HG03159 (cell line): ENCODE results near the gene CYLD.

Experiments
- ATAC-seq: cut with Tn5 transposase; IDR thresholded peaks from one replicate; pipeline ENCODE4 v1.9.1; 2021; ENCODE audit warnings: mild to moderate bottlenecking, moderate library complexity; ENCODE audit not compliant: unreplicated experiment

CYLD gene

DNA sequence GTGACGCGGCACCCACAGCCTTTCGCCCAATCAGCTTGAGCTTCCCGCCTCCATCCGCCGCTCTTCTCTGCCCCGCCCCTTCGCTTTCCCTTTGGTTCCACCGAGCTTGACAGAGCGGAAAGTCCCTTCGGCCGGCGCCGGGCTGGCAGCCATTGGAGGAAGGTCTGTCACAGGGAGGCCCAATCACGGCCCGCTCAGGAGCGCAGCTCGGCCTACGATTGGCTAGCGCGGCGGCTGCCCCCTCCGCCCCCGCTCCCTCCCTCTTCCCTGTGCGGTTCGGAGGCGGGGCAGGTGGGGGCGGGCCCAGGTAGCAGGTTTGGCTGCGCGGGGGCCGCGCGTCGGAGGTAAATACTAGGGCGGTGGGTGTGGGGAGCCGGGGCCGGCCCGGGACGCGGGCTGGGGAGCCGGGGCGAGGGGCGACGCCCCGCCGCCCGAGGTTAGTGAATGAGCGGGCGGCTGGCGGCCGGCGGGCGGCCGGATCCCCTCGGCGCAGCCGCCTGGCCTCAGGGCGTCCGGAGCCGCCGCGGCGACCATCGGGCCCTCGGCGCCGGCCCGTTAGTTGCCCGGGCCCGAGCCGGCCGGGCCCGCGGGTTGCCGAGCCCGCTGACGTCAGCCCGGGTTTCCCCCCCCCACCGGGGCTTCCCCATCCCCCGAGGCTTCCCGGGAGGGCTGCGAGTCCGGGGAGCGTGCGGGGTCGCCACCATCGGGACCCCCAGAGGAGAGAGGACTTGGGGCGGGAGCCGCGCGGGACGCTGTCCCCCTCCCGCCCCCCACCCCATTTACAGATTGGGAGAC lies at the start of gene CYLD:
CYLD (plus strand) TSS at position 306 of the 795 bp plus-strand sequence. CDS start 7,613 bp downstream, outside the sequence.
- ATAC-seq, result peak; percentile 94

DNA sequence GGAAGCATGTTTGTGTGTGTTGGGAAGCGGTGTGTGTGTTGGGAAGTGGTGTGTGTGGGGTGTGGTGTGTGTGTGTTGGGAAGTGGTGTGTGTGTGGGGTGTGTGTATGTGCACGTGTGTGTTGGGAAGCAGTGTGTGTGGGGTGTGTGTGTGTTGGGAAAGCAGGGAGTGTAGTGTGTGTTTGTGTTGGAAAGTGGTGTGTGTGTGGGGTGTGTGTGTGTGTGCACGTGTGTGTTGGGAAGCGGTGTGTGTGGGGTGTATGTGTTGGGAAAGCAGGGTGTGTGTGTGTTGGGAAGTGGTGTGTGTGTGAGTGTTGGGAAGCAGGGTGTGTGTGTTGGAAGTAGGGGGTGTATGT lies 49.3 kb upstream of the CYLD start:
- no peak for ATAC-seq

DNA sequence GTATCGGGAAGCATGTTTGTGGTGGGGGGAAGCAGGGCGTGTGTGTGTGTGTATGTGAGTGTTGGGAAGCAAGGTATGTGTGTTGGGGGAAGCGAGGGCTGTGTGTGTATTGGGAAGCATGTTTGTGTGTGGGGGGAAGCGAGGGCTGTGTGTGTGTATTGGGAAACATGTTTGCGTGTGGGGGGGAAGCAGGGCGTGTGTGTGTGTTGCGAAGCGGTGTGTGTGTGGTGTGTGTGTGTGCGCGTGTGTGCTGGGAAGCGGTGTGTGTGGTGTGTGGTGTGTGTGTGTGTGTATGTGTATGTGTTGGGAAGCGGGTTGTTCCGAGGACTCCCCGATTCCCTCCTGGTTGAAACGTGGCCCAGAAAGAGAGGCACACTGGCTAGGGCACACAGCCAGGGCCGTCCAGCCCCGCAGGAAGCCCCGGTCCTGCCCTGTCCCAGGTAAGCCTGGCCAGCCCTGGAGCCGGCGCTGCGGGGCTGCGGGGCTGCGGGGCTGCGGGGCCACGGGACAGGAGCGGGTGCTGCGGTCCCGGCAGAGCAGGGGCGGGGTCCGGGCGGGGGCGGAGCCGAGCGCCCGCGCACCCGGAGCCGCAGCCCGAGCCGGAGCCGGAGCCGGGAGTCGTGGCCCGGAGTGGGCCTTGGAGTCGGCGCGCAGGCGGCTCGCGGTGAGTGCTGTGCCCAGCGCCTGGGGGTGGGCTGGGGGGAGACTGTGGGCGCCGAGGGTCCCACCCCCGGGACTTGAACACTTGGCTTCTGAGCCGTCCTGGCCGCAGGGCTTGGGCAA lies 48.7 kb upstream of the CYLD start, which contains the start of gene NOD2:
NOD2 (plus strand) TSS at position 608 of the 783 bp plus-strand sequence. CDS start 5,890 bp downstream, outside the sequence.
- ATAC-seq, result no peak

DNA sequence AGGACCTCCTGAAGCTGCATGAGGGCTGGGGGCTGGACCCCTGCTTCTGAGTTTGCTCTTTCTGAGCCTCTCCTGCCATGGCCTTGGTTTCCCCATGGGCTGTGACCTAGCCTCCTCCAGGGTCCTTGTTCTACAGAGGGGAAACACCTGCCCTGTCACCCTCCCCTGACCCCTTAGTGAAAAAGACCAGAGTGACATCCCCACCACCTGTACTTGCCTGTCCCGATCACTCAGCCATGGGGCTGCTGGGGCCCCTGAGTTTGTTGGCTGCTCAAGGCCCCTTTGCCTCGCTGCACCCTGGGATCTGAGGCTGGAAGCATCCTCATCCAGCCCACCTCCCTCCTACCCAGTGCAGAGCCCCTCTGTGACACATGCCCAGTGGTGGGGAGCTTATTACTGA lies 47.7 kb upstream of the CYLD start:
- no peak for ATAC-seq

DNA sequence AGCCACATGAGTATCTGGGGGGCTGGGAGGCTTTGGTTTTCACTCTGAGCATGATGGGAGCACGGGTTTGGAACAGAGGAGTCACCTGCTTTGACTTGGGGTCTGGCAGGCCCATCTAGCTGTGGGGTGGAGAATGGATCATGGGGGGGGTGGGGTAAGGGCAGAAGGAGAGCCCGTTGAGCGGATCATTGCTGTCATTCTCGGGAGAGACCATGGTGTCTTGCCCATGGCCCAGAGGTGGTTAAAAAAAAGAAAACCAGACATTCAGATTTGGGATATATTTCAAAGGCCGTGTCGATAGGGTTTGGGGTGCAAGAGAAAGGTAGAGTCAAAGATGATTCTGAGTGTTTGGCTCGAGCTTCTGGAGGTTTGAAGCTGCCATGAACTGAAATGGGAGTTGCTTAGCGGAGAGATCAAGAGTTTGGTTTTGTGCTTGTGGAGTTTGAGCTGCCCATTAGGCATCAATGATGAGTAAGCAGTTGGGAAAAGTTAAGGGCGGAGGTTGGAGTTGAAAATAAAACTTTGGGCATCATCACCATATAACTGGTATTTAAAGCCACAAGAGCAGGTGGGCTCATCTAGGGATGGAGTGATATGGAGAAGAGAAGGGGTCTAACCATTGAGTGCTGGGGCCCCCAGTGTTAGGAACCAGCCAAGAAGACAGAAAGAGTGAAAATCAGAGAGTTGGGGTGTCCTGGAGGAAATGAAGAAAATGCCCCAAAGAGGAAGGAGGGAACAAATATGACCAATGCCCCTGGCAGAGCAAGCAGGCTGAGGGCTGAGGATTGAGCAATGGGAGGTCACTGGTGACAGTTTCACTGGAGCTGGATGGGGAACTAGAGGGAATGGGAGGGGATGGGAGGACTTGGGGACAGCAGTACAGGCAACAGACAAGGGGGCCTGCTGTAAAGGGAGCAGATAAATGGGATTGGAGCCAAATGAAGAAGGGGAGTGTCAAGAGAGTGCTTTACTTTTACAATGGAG lies 46.6 kb upstream of the CYLD start:
- ATAC-seq, result no peak

DNA sequence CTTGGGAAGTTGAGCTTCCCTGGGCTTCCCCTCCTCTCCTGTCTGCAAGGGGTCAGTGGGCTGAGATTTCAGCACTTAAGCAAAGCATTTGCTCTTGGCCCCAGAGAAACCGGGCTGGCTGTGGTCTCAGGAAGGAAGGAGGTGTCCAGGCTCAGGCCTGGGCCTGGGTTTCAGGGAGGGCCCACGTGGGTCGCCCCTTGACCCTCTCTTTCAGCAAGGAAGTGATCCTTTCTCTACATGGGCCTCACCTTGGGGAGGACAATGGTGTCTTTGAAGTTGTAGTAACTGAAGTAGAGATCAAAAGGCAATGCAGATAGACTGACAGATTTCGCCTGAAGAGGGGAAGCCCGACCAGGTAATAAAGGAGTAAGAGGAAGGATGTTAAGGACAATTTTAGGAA lies 45.8 kb upstream of the CYLD start:
- ATAC-seq, result peak; percentile 12

DNA sequence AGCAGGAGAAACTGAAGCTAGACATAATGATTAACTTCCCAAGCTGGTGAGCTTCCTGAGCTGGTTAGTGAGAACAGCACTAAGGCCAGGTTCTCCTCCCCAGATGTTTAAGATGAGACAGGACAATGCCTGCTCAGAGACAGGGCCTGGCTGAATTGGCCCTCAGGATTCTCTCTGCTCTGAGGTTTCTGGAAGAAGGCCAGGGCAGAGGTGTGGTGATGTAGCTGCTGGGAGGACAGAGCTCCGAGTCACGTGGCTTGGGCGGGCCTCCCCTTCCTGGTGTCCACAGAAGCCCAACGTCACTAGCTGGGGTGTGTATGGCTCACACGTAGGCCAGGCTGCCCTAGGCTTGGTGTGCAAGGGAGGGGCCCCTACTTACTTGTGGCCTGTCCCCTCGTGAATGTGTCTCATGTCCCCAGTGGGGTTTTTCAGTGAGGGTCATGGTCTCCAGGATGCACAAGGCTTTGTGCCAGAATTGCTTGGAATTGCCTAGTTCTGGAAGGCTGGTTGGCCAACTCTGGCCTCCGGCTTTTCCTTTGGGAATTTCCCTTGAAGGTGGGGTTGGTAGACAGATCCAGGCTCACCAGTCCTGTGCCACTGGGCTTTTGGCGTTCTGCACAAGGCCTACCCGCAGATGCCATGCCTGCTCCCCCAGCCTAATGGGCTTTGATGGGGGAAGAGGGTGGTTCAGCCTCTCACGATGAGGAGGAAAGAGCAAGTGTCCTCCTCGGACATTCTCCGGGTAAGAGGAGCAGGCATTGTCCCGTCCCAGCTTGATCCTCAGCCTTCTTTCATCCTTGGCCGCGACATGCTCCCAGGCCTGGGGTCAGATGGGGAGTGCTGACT lies 45.1 kb upstream of the CYLD start:
- ATAC-seq, result peak; percentile 61

DNA sequence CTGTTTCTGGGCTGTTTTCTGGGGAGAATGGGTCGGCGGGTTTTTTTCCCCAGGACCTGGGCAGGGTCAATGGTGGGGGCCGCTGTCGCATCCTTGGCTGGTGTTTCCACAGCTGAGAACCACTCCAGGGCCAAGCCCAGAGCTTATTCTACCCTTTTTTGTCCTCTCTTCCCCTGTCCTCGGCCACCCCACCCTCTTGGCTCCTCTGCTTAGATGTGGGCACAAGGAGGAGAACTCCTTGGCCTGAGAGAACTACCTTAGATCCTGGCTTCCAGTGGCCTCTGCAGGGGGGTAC lies 44.5 kb upstream of the CYLD start:
- ATAC-seq, result no peak

DNA sequence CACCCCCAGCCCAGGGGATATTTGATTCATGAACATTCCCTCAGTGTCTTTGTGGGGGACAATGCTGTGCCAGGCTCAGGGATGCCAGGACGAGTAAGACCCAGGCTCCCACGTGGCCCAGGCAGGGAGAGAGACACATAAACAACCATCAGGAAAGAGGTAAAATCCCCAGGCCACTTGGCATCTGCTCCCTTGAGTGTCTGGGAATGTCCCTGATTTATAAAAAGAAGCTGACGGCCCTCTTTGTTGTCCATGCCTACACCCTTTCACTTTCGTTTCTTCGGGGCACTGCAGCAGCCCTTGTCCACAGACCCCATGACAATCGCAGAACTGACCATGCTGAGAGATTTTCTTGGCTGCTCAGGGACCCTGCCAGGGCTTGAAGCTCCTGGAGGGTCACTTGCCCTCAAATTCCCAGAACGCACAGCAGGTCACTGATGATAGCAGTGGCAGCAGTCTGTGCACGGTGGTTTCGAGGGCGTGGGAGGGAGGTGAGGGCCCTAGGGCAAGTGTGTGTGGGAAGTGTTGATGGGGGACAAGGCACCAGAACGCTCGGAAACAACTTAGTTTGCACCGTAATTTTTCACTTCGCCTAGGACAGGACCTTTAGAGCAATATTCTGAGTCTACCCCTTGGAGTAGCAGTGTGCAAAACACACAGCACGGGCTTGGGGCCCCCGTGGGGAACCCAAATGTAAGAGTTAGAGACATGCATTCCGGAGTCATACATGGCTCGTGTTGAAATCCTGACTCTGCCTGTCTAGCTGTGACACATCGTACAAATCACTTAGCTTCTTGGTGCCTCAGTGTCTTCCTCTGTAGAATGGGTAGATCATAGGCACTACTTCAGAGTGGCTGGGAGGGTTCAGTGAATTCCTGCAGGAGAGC lies 43.8 kb upstream of the CYLD start:
- ATAC-seq, result peak; percentile 35

DNA sequence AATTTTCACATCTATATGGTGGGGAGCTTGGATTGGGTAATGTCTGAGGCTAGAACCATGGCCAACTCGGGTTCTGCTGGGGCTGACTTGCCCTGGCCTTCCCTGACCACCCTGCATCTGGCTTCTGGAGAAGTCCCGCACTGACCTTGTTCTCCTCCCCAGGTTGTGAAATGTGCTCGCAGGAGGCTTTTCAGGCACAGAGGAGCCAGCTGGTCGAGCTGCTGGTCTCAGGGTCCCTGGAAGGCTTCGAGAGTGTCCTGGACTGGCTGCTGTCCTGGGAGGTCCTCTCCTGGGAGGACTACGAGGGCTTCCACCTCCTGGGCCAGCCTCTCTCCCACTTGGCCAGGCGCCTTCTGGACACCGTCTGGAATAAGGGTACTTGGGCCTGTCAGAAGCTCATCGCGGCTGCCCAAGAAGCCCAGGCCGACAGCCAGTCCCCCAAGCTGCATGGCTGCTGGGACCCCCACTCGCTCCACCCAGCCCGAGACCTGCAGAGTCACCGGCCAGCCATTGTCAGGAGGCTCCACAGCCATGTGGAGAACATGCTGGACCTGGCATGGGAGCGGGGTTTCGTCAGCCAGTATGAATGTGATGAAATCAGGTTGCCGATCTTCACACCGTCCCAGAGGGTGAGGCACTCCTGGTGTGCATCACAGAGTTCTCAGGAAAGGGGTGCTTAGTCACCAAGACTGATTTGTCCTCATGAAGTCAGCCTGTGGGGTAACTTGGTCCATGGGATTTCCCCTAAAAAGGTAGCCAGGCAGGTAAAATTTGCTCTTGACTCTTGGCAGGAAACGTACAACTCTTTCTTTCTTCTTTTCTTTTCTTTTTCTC lies 42.3 kb upstream of the CYLD start:
- no peak for ATAC-seq

DNA sequence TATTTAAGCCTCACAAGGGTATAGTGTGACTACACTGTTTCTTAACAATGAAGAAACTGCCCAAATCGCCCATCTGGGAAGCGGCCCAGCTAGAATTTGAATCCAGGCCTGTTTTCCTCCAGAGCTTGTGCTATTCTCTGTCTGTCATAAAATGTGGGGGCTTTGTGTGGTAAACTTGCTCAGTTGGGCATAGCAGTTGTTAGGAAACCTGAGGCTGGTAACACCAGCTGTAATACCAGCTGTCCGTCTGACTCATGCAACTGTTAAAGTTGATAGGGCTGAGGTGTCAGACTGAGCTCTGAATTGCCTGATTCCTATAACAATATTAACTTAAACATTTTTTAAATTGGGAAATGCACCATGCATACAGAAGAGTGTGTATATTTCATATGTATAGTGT lies 39.2 kb upstream of the CYLD start:
- no peak for ATAC-seq

DNA sequence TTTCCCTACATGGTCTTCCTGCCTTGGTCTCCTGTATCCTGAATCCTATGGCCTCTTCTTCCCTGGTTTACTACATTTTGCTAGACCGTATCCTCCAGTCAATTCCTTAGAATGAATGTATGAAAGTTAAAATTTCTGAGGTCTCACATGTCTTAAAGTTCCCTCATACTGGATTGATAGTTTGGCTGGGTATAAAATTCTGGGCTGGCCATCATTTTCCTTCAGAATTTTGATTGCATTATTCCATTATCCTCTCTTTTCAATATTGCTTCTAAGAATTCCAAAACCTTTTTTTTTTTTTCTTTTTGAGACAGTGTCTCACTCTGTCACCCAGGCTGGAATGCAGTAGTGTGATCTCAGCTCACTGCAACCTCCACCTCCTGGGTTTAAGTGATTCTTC lies 37.6 kb upstream of the CYLD start:
- ATAC-seq, result no peak

DNA sequence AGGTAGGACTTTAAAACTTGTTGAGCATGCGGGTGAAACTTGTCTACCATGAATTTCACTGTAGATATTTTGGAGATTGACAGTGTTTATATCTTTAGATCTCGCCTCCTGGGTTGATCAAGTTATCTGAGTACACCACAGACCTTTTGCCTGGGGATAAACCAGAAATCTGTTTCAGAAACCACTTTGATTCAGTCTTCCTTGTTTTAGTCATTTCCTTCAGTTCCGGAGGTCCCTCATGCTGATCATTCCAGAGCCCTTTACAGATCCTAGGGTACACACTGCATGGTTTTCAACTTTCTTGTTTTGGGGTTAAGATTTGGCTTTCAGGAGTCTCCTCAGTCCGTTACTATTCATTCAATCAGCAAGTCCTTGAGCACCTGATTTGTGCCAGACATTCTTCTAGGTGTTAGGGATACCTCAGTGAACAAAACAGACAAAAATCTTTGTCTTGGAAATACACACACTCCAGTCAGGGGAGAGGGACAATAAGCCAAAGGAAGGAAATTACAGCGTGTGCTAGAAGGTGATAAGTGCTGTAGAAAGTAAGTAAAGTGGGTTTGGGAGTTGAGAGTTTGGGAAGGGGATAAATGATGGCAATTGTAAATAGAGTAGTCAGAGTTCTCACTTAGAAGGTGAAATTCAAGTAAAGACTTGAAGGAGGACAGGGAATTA lies 36.3 kb upstream of the CYLD start:
- ATAC-seq, result no peak

DNA sequence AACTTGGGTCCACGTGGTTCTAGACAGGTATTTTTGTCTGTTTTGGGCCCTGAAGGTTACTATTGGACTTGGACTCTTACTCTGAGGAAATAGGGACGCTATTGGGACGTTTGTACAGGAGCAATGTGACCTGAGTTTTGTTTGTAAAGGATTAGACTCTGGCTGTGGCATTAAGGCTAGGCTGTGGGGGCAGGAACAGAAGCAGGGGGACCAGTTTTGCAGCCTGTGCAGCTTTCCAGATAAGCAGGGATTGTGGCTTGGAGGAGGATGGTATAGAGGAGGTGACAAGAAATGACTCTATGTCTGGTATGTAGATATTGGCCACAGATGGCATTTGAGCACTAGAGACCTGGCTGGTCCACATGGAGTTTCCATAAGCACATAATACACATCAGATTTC lies 35.6 kb upstream of the CYLD start:
- no peak for ATAC-seq

DNA sequence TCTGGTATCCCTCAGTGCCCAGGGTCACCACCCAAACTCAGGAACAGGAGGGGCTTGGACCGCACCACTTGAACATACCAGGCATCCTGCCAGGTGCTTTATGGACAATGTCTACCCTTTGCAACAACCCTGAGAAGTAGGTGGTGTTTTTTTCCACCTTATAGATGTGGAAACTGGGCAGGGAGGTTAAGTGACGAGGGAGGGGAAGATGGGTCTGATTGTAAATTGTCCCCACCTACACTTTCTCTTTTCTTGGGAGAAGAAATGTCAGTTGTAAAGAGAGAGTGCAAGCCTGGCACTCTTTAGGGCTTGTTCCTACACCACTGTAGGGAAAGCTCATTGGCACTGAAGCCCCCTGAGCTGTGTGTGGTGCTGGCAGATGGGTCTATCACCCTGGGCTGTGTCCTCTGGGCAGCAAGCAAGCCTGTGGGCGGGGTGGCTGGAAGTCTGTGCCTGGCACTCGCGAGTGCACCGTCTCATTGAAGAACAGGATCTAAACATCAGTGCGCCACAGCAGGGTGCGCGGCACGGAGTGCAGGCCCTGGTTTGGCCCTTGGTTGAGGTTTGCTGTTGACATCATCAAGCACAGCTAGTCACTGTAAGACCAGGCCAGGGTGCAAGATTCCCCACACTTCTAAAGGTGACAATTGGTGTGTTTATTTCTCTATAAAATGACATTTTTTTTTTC lies 33.4 kb upstream of the CYLD start:
- no peak for ATAC-seq

DNA sequence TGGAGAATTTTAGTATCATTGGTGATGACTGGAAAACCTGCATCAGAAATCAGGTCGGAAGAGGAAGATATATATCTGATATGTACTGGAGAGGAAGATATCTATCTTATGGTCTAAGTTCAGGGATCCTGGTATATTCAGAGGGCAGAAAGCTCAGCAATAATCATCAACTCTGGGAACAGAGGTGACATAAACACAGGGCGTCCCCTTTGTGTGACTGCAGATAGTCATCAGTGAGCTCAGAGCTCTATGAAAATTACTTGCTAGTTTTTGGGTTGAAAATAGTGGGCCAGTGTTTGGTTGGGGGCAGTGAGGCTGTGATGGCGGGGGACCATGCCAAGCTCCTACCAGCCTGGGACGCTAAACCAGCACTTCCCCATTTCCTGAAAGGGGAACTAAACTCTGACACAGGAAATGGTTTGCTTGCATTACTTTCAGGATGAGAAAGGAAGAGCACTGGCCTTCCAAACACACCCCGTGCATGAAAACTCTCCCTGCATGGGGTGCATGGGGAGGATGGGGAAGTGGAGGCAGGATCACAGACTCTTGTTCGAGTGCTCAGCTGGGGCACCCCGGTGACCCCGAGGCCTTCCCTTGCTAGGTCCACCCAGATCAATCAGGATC lies 32.7 kb upstream of the CYLD start:
- no peak for ATAC-seq

DNA sequence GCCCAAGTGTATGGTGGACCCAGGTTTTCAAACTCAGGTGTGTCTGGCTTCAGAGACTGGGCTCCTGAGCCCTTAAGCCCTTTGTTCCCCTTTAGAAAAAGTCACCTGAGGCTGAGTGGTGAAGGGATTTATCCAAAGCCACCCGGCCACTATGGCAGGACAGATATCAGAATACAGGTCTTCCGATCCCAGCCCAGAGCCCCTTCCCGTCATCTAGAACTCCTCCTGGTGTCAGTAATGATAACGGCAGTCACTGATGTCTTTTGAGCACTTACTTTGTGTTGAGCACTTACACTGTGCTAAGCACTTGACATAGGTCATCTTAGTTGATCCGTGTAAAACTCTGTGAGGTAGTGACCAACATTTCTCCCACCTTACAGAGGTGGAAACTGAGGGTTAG lies 31.9 kb upstream of the CYLD start:
- ATAC-seq, result no peak
